Hippocampal formation (tissue), 2 donors: Measurements from ENCODE around the gene HSPG2.
"Not testable (repeated sequence)": the region's sequence is repeated elsewhere in the genome, so short reads cannot be mapped to it uniquely, and the experiment has no call there.

Experiments used
- DNase-seq, 2 donors: peaks; one replicate each; lab custom pipeline; 2025; lab: John Stamatoyannopoulos, UW

HSPG2 gene

DNA sequence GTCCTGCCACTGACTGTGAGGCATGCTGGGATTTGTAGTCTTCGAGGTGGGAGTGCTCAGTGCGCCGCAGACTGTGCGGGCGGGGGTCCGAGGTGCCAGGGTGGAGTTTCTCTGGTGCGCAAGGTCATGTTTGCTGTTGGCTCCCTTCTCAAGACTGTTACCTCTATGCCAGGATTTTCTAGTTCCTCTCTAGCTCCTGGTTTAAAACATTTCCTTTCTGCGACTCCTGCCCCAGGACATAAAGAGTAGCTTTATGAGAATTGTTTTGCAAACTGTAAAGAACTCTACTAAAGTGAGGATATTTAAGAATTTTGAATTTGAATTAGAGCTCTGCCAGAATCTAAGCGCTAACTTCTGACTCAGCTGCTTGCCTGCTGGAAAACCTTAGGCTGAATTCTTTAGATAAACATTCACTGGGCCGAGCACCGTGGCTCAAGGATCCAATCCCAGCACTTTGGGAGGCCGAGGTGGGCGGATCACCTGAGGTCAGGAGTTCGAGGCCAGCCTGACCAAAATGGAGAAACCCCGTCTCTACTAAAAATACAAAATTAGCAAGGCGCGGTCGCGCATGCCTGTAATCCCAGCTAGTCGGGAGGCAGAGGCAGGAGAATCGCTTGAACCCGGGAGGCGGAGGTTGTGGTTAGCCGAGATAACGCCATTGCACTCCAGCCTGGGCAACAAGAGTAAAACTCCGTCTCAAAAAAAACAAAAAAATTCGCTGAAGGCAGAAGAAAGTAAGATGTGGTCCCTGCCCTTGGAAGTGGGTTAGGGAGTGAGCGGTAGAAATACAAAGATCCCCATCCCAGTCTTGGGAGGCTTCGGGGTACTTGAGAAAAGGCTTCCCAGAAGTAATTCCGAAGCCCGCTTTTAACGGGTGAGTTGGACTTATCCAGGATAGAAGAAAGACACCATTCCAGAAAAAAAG is 153.2 kb downstream of the HSPG2 start:
- DNase-seq: no peak

DNA sequence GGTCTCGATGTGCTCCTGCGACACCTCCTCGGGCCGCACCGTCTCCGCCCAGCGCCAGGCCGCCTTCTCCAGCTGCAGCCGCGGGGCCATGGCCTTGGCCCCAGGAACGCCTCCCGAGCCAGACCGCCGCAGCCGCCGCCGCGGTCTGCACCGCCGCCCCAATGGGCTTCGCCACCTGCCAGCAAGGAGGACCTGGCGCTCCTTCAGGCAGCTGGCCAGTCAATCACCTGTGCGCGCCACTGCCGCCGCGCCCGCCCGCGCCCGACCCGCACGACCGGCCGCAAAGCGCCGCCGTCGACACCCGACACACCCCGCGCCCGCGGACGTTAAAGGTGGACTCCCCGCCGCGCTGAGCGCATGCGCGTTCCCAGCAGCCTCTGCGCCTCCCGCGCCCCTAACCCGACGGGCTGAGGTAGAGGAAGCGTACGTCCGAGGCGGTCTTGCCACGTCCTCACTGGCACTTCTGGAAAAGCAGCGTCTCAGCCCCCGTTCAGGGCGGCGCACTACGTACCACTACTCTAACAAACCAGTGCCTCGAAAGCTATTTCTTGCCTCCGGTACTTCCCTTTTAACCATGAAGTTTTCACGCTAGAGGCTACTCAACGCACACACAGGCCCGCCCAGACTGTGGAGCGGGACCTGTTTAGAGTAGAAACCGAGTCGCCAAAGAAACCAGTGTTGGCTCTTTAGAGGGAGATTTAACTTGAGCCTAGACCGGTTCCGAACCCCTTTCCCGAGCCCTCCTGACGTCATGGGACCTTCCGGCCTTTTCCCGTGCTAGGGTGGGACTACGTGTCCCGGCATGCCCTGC is 154.0 kb downstream of the HSPG2 start, which contains the start of gene USP48:
USP48 (minus strand) TSS at position 282 of the 811 bp plus-strand sequence; CDS start at position 90, 192 bp downstream.
- DNase-seq: peak; percentile 95 to 96

DNA sequence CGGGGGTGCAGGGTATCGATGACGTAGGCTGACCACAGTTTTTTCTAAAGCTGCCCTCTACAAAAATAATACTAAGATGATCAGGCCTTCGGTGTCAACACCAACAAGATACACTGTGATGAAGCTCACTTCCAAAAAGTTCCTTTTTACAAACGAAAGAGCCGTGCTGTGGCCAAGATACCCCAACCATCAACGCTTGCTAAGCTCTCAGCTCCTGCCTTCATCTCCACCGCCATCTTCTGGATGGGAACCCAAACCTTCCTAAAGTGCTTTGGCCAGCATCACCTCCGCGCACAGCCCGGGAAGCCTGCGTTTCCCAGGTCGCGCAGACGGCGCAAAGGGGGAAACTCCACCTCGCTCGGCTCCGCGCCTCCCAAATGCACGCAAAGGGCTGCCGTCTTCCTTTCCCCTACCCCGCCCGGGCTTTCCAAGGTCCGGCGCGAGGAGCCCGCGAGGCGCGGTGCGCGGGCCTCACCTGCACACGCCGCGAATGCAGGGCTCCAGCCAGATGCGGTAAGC is 154.7 kb downstream of the HSPG2 start:
- peak; percentile 21 to 60 for DNase-seq

DNA sequence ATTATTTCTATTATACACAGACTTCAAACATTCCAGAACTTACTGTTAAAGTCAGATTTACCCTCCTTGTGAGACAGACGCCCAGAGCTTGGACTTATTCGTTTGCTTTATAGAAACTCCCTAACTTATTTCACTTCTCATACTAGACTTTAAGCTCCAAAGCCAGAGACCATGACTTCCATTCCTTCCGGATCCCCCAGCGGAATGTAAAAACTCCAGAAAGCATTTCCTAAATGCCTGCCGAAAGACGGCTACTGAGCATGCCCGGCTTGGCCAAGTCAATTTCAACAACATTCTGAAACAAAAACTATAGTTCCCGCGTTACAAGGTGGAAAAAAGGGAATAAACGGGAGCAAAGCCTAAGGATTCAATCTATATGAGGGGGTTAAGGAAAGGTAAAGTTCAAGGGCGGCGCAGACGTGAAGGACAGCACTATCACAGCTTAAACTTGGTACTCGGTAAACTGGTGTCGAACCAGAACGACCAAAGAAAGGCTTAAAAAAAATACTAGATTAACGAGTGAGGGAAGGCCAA is 155.2 kb downstream of the HSPG2 start:
- no peak for DNase-seq

DNA sequence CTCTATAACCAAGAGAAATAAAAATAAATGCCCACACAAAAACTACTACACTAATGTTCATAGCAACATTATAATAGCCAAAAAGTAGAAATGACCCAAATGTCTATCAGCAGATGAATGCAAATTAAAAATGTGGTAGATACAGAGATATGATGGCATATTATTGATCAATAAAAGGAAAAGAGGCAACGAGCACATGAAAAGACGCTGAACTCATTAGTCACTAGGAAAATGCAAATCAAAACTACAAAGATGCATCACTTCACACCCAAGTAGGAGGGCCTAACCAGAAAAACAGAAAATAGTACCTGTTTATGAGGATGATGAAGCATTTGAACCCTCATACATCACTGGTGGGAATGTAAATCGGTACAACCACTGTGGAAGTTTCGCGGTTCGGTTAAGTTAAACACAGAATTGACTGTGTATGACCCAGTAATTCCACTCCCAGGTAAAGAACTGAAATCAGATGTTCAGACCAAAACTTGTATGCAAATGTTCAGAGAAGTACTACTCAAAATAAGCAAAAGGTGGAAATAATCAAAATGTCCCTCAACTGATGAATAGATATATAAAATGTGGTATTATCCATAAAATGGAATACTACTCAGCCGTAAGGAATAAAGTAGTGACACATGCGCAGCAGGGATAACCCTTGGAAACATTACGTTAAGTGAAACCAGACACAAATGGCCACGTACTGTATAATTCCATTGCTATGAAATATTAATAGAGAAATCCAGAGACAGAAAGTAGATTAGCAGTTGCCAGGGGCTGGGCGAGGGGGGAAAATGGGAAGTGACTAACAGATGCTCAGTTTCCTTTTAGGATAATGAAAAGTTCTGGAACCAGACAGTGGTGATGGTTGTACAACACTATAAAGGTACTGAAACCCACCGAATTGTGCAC is 157.2 kb downstream of the HSPG2 start:
- DNase-seq: no peak

DNA sequence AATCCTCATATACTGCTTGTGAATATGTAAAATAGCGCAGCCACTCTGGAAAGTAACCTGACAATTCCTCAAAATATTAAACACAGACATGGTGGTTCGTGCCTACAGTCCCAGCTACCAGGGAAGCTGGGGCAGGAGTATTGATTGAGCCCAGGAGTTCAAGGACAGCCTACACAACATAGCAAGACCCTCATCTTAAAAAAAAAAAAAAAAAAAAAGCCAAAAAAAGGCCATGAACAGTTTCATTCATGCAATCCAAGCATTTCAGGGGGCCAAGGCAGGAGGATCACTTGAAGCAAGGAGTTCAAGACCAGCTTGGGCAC is 158.7 kb downstream of the HSPG2 start:
- no peak for DNase-seq

DNA sequence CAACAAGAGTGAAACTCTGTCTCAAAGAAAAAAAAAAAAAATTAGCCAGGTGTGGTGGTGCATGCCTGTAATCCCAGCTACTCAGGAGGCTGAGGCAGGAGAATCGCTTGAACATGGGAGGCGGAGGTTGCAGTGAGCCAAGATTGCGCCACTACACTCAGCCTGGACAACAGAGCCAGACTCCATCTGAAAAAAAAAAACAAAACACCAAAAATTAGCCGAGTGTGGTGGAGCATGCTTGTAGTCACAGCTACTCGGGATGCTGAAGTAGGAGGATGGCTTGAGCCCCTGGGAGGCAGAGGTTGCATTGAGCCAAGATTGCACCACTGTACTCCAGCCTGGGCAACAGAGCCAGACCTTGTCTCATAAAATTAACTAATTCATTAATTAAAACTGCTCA is 160.2 kb downstream of the HSPG2 start:
- DNase-seq: not testable (repeated sequence)

DNA sequence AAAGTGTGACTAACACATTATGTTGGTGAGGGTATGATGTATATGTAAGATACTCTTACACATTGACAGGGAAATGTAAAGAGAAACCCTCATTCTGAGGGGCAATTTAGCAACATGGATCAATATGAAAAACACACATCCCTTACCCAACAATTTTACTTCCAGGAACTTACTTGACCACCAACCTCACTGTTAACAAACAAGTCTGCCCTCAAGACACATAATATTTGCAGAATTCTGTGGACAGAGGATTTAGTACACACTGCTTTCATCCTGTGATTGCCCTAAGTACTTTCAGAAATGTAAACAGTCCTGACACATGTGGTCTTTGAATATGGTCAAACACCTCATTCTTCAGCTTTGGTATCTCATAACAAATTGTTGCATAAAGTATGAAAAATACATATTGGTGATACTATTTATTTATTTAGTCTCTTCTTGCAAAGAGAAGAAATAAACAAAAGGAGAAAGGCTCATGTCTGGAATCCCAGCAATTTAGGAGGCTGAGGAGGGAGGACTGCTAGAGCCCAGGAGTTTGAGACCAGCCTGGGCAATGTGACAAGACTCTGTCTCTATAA is 161.0 kb downstream of the HSPG2 start:
- DNase-seq: no peak

DNA sequence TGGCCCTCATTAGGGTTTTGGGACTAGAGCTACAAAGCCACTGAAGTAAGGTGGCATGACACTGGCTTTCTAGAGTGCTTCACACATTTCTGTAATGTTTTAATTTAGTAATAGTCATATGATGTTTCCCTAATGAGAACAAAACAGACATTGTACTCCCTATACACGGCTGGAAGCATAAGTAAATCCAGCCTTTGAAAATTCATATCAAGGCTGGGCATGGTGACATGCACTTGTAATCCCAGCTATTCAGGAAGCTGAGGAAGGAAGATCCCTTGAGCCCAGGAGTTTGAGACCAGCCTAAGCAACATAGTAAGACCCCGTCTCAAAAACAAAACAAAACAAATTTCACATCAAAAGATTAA is 161.6 kb downstream of the HSPG2 start:
- DNase-seq: peak in 1 of 2 donors; percentile 11

DNA sequence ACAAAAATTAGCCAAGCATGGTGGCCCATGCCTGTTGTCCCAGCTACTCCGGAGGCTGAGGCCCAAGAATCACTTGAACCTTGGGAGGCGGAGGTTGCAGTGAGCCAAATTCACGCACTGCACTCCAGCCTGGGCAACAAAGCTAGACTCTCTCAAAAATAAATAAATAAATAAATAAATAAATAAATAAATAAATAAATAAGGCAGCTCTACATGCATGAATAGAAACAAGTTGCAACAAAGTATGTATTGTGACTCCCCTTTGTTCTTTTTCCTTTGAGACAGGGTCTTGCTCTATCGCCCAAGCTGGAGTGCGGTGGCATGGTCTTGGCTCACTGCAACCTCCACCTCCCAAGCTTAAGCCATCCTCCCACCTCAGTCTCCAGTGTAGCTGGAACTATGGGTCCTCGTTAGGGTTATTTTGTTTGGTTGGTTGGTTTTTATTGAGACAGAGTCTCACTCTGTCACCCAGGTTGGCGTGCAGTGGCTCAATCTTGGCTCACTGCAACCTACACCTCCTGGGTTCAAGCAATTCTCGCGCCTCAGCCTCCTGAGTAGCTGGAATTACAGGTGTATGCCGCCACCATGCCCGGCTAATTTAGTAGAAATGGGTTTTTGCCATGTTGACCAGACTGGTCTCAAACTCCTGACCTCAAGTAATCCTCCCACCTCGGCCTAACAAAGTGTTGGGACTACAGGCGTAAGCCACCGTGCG is 162.1 kb downstream of the HSPG2 start:
- DNase-seq: no peak

DNA sequence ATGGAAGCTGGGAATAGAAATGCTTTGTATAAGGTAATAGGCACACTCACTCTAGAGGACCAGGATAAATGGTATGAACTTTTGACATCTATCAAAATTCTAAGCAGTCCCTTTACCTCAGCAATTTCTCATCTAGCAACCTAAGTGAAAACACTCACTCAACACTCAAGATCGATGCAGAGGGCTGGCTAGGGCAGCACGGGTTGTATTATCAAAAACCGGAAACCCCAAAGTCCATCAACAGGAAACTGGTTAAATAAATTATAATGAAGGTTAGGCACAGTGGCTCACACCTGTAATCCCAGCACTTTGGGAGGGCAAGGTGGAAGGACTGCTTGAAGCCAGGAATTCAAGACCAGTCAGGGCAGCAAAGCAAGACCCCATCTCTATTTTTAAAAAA is 163.5 kb downstream of the HSPG2 start:
- DNase-seq: no peak
